ENCODE measurements around the gene HS3ST1.
"Not testable (repeated sequence)": the region's sequence is repeated elsewhere in the genome, so short reads cannot be mapped to it uniquely, and the experiment has no call there.

Gene HS3ST1

DNA sequence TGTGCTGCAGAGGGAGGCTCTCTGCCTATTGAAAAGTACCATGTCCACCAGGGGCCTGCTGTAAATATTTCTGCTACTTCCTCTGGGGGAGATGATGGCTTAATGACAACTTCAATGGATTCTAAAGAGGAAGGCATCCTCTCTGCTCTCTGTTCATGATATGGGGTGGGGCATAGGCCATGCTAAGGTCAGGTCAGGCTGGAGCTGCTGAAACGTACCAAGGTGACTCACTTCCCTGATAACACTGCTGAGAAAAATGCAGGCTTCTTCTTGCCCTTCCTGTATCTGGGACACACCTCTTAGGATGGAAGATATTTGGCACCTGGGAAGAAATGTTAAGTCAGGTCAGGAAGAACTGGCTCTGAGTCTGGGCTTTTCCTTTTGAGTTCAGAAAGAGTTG, 31.5 kb downstream of the HS3ST1 start:
- no peak overlapping the region for H3K4me3 ChIP-seq (ENCODE audit: insufficient read depth, low read length, poor library complexity, severe bottlenecking)

GRCh38 chr4:11393551-11393950, 35.1 kb downstream of the HS3ST1 start:
- H3F3A ChIP-seq (ENCODE audit: insufficient read depth): no peaks in the 10 kb centered on the region

More for the DNA sequence above, 31.5 kb downstream of the HS3ST1 start:
- no peak overlapping the region for H3K4me2 ChIP-seq (ENCODE audit: low read depth, low read length, poor library complexity, severe bottlenecking)
- no peaks in the 10 kb centered on the region for H3K36me3 ChIP-seq (ENCODE audit: low read length)
- no peak overlapping the region for H3K9ac ChIP-seq (ENCODE audit: low read length)
- H3K79me2 ChIP-seq (ENCODE audit: insufficient read depth, low read length): no peaks in the 10 kb centered on the region
- H4K20me1 ChIP-seq (ENCODE audit: low read depth, low read length): no peaks in the 10 kb centered on the region
- H3K27me3 ChIP-seq (ENCODE audit: low read length): no peaks in the 10 kb centered on the region
- H2AFZ ChIP-seq (ENCODE audit: low read depth, low read length, severe bottlenecking): no peak overlapping the region
- H3K9me2 ChIP-seq (replicated peaks; ENCODE audit: insufficient read depth, low read length): no peaks in the 10 kb centered on the region
- H3F3A ChIP-seq (ENCODE audit: insufficient read depth): no peaks in the 10 kb centered on the region
- H3K27ac ChIP-seq (ENCODE audit: low read depth, low read length): no peak overlapping the region
- H3K9me3 ChIP-seq (ENCODE audit: insufficient read depth, low read length): no peaks in the 10 kb centered on the region
- TF ChIP-seq EZH2phosphoT487 (conservative IDR thresholded peaks at IDR 0.05; ENCODE audit: low read length): no peak
- TF ChIP-seq CTCF (IDR thresholded peaks at IDR 0.05; ENCODE audit: insufficient read depth, low read length, poor library complexity, severe bottlenecking): no peak

GRCh38 chr4:11384072-11384471, 44.6 kb downstream of the HS3ST1 start:
- H3K9ac ChIP-seq (ENCODE audit: low read length); H3K27me3 ChIP-seq (ENCODE audit: low read length); H3K4me2 ChIP-seq (ENCODE audit: low read depth, low read length, poor library complexity, severe bottlenecking); H3K9me2 ChIP-seq (replicated peaks; ENCODE audit: insufficient read depth, low read length); H3K36me3 ChIP-seq (ENCODE audit: low read length); H3K4me3 ChIP-seq (ENCODE audit: insufficient read depth, low read length, poor library complexity, severe bottlenecking); H4K20me1 ChIP-seq (ENCODE audit: low read depth, low read length); H3K27ac ChIP-seq (ENCODE audit: low read depth, low read length); H3K79me2 ChIP-seq (ENCODE audit: insufficient read depth, low read length); H3F3A ChIP-seq (ENCODE audit: insufficient read depth); H2AFZ ChIP-seq (ENCODE audit: low read depth, low read length, severe bottlenecking); H3K9me3 ChIP-seq (ENCODE audit: insufficient read depth, low read length): not testable (repeated sequence)

More at GRCh38 chr4:11393551-11393950, 35.1 kb downstream of the HS3ST1 start:
- Histone ChIP-seq H3K4me3 (ENCODE audit: insufficient read depth, low read length, poor library complexity, severe bottlenecking) (no peak overlapping the region), H2AFZ (ENCODE audit: low read depth, low read length, severe bottlenecking) (no peak overlapping the region), H3K9me2 (replicated peaks; ENCODE audit: insufficient read depth, low read length) (no peaks in the 10 kb centered on the region), H3K27me3 (ENCODE audit: low read length) (no peaks in the 10 kb centered on the region), H3K9ac (ENCODE audit: low read length) (no peak overlapping the region), H3K36me3 (ENCODE audit: low read length) (no peaks in the 10 kb centered on the region), H4K20me1 (ENCODE audit: low read depth, low read length) (no peaks in the 10 kb centered on the region), H3K4me2 (ENCODE audit: low read depth, low read length, poor library complexity, severe bottlenecking) (no peak overlapping the region), H3K27ac (ENCODE audit: low read depth, low read length) (no peak overlapping the region), H3K79me2 (ENCODE audit: insufficient read depth, low read length) (no peaks in the 10 kb centered on the region), H3K9me3 (ENCODE audit: insufficient read depth, low read length) (no peaks in the 10 kb centered on the region)
- TF ChIP-seq CTCF (IDR thresholded peaks at IDR 0.05; ENCODE audit: insufficient read depth, low read length, poor library complexity, severe bottlenecking) (no peak), EZH2phosphoT487 (conservative IDR thresholded peaks at IDR 0.05; ENCODE audit: low read length) (no peak)

DNA sequence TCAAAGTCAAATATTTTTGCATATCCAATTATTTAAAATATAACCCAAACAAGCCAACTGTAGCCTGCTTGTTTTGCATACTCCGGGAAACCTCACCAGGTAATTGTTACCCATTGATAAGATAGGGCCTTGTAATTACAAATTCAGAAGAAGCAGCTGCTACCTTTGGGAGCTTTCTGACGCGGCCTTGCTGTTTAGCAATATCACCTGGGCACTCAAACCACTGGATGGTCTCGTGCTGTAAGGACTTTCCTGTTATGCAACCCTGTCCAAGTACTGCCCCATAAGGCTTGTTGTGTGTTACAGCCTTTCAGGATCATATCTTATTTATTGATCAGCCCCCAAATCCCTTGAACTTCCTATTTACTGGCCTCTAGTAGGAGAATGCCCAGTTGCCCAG, 52.1 kb downstream of the HS3ST1 start:
- Histone ChIP-seq H3F3A (ENCODE audit: insufficient read depth) (no peaks in the 10 kb centered on the region), H4K20me1 (ENCODE audit: low read depth, low read length) (no peaks in the 10 kb centered on the region), H3K9me3 (ENCODE audit: insufficient read depth, low read length) (no peaks in the 10 kb centered on the region), H3K9me2 (replicated peaks; ENCODE audit: insufficient read depth, low read length) (no peaks in the 10 kb centered on the region; the same call in 1 of the 2 replicates), H3K27me3 (ENCODE audit: low read length) (no peaks in the 10 kb centered on the region), H3K4me3 (ENCODE audit: insufficient read depth, low read length, poor library complexity, severe bottlenecking) (no peak overlapping the region), H3K27ac (ENCODE audit: low read depth, low read length) (no peak overlapping the region), H3K9ac (ENCODE audit: low read length) (no peak overlapping the region), H3K4me2 (ENCODE audit: low read depth, low read length, poor library complexity, severe bottlenecking) (no peak overlapping the region), H3K36me3 (ENCODE audit: low read length) (no peaks in the 10 kb centered on the region), H3K79me2 (ENCODE audit: insufficient read depth, low read length) (no peaks in the 10 kb centered on the region), H2AFZ (ENCODE audit: low read depth, low read length, severe bottlenecking) (no peak overlapping the region)
- TF ChIP-seq CTCF (IDR thresholded peaks at IDR 0.05; ENCODE audit: insufficient read depth, low read length, poor library complexity, severe bottlenecking): no peak
- no peak for TF ChIP-seq EZH2phosphoT487 (conservative IDR thresholded peaks at IDR 0.05; ENCODE audit: low read length)

Measured in SU-DHL-6 (cell line).